HG02840 (cell line): ENCODE data around the gene SYT8.
"Not testable (repeated sequence)": the region's sequence is repeated elsewhere in the genome, so short reads cannot be mapped to it uniquely, and the experiment has no call there.

ENCODE experiments used
- ATAC-seq: cut with Tn5 transposase; IDR thresholded peaks from one replicate; pipeline ENCODE4 v1.9.1; 2021; ENCODE audit warnings: mild to moderate bottlenecking, moderate library complexity, moderate number of reproducible peaks; ENCODE audit not compliant: unreplicated experiment, low FRiP score

Gene SYT8

DNA sequence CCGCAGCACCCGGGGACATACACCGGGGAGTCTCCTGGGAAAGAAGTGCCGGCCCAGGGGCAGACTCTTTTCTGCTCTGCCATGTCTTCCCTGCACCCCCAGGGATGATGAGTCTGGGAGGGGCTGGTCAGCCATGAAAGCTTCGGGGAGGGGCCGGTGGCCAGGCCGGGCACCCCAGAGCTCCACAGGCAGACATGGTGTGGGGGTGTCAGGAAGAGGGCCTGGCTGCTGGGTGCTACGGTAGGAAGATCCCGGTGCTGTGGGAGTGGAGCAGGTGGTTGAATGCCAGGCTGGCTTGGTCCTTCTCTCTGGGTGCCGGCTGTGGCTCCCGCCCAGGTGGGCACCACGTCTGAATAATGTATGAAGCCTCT lies 35.5 kb downstream of the SYT8 start:
- ATAC-seq = no peak

DNA sequence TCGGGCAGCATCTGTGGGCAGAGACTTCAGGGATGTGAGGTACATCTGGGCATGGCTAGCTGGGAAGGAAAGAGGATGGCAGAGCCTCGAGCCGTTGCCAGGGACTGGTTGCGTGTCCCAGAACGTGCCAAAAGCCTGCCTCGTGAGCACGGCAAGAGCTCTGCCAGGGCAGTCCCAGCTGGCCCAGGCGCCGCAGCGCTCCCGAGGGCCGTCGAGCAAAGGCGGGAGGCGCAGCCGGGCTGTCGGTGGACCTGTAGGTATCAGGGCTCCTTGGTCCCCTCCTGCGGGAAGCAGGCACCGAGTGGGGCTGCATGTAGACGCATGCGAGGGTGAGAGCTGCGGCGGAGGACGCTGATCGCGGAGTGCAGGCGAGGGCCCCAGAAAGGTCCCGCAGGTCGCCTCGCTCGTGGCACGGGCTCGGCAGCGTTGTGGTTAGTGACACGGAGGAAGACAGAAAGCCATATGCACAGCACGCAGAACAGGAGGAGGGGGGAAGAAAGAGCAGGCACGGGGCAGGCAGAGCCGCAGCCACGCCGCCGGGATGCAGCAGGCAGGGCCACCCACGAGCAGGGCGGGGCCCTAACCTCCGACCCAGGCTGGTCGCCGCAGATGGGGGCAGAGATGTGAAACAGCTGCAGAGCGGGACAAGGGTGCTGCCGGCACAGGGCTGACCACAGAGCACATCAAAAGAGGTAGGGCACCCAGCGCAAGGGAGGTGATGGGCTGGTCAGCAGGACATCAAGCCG lies 36.1 kb downstream of the SYT8 start:
- ATAC-seq = no peak

DNA sequence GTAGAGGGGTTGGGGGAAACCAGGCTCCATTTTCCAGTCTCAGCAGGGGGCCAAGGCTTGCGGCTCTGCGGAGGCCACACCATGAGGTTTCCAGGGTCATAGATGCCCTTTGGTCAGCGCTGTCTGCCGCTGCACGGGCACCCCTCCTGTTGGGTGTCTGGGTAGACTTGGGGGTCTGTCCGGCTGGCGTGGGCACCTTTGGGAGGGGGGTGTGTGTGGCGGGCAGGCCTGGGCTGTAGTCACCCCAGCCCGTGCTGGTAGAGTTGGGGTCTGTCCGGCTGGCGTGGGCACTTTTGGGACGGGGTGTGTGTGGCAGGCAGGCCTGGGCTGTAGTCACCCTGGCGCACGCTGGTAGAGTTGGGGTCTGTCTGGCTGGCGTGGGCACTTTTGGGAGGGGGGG lies 36.7 kb downstream of the SYT8 start:
- no peak for ATAC-seq

DNA sequence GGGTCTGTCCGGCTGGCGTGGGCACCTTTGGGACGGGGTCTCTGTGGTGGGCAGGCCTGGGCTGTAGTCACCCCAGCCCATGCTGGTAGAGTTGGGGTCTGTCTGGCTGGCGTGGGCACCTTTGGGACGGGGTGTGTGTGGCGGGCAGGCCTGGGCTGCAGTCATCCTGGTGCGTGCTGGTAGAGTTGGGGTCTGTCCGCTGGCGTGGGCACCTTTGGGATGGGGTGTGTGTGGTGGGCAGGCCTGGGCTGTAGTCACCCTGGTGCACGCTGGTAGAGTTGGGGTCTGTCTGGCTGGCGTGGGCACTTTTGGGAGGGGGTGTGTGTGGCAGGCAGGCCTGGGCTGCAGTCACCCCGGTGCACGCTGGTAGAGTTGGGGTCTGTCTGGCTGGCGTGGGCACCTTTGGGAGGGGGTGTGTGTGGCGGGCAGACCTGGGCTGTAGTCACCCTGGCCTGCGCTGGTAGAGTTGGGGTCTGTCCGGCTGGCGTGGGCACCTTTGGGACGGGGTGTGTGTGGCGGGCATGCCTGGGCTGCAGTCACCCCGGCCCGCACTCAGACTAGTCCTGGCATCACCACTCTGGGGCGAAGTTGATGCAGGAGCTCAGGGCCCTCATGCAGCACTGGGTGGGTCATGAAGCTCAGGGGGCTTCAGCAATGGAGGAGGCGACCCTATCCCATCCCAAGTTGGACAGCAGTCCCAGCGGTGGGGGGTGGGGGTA lies 37.6 kb downstream of the SYT8 start:
- ATAC-seq = no peak

DNA sequence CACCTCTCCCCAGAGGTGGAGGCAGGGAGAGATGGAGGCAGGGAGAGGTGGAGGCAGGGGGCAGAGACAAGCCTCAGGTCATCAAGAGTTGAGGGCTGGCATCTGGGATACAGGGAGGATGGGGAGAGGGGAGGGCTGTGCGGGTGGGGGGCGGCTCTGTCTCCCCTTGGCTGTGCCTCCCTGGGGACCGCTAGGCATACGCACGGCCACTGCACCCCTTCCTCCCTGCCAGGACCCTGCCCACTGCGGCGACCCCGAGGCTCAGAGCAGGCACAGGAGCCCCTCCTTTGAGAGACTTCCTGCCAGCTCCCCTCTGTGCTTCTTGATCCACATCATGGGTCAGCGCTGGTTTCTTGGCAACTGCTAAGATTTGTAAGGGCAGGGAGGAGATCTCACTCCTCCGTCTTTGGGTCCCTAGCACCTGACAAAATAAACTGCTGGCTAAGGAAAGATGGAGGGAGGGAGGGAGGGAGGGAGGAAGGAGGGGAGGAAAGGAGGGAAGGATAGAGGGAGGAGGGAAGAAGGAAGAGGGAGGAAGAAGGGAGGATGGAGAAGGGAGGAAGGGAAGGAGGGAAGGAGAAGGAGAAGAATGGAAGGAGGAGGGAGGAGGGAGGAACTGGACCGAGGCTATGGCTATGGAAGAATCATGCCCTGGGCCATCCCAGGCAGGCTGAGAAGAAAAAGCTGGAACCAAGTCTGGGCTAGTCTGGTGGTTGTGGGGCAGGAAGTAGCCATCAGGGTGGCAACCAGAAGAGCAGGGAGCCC lies 38.4 kb downstream of the SYT8 start:
- ATAC-seq = no peak

DNA sequence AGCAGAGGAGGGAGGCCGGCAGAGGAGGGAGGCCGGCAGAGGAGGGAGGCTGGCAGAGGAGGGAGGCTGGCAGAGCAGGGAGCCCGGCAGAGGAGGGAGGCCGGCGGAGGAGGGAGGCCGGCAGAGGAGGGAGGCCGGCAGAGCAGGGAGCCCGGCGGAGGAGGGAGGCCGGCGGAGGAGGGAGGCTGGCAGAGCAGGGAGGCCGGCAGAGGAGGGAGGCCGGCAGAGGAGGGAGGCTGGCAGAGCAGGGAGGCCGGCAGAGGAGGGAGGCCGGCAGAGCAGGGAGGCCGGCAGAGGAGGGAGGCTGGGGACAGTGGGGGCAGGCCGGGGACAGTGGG lies 39.0 kb downstream of the SYT8 start:
- ATAC-seq = not testable (repeated sequence)

DNA sequence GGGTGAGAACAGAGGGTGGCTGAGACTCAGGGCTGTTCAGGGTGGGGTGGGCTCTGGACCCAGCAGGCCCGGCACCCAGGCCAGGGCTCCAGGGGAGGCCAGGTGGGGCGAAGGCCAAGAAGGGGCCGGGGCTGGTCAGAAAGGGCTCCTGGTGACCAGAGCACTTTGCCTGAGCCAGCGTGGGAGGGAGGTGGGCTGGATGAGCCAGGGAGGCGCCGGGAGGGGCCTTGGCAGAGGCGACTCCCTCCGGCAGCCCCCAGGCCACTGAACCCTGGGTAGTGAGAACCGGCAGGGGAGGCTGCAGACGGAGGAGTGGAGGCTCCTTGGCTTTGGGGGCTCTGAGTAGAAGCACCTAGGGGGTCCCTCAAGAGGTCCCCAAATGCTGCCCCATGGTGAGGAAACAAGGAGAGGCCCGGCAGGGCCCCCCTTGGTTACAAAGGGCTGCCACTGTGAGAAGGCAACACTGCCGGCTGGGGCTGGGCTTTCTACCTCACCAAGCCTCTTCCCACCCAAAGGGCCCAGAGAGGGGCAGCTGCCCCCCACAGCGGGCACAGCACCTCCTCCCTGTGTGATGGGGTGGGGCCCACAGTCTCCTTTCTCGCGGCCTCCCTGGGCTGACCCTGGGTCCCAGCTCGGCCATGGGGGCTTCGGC lies 39.8 kb downstream of the SYT8 start:
- ATAC-seq = not testable (repeated sequence)

DNA sequence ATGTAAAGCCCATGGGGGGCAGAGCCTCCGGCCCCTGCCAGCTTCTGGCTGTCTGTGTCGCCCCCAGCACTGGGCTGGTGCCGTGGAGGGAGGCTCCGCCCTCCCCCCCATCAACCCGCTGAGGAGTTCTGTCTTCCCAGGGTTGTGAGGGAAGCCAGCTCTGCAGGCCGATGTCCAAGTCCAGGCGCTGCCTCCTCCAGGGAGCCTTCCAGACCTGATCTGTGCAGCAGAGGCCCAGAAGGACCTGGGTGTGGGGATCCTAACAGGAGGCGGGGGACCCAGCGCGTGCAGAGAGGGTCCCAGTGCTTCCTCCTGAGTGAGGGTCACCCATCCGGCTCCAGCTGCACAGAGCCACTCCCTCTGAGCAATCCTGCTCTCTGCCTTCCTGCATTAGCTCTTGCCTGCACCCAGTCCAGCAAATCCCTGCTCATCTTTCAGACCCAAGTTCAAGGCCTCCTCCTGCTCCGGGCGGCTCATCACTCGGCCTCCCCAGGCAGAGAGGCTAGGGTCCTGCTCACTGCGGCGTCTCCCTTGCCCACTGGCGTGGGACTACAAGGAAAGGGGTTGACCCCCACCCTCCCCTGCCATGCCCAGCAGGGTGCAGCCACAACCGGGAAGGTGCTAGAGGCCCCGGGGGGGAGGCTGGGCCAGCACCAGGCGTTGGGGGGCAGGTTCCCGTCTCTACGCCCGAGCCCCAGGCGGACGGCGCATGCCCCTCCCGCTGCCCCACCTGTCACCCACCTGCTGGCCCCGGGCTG lies 40.5 kb downstream of the SYT8 start:
- ATAC-seq = no peak

DNA sequence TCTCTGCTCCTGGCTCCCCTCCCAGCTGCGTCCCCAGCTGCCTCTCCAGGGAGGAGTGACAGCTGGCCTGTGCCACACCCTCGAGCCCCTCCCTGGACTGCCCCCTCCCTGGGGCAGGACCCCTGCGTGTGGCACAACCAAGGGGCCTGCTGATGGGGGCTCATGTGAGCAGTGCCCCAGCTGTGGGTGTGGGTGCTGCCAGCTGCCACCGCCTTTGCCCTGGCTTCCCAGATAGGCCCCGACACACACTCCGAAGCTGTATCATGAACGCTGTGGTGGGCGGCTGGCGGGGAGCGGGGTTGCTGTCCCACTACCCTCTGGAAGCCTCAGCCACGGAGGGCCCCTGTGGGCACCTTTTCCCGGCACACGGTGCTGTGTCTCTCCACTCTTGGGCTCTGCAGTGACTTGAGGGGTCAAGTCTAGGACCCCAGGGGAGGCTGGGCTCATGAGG lies 41.1 kb downstream of the SYT8 start:
- ATAC-seq = not testable (repeated sequence)

DNA sequence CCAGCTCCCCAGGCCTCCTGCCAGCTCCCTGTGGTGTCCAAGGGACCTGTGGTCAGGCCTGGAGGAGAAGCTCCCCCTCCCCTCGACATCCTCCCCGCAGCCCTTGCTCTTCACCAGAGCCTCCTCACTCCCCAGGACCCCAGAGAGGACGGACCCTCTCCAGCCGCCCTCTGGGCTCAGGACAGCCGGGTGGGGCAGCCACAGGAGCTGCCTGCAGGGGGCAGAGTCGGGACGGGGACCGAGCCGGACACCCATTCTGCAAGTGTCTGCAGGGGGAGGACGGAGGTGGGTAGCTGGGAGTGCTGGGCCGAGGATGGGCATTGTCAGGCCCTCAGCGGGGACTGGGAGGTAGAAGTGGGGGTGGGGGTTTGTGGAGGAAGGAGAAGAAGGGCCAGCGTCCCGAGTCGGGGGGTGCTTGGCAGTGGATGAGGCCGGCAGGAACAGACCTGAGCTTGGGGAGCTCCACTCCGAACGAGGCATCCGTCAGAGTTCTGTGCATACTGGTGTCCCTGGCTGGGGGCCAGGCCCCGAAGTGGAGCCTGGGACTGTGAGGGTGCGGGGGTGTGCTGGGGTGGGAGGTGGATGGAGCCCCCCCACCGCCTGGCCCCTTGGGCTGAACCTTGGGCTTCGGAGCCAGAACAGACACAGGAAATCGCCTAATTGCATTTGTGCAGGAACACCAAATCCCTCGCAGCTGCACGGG lies 41.7 kb downstream of the SYT8 start:
- no peak for ATAC-seq

DNA sequence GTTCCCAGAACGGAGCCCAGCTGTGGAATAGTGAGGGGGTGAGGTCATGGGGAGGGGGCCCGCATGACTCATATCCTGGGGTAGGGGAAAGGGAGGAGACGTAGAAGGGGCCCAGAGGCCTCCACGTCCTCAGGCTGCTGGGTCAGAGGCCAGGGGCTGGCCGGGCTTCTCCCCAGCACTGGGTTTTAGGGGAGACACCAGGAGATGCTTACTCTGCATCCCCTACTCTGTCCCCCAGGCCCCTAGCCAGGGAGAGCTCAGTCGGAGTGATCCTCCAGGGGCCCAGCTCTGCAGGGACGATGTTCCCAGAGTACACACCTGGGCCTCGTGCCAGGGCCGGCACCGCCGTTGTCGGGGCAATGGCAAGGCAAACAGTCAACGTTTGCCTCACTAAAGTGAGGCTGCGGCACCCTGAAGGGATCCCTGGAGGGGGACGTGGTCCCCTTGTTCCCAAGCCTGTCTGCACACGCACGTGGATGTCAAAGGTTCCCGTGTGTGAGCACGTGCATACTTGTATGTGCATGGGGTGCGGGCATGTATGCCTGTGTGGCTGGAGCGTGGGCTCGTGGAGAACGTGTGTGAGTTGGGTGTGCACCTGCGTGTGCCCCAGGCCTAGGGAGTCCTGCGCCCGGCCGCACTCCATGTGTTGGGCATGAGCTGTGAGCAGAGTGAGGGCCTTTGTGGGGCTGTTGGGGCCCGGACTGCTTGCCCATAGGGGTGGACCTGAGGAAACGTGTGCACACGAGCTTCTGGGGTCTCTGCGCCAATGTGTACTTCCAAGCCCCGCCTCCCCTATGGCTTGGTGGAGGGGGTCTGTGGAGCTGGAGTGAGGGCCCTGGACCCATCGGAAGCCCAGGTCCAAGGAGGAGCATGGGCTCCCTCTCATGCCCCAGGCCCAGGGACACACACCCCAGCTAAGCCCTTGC lies 42.7 kb downstream of the SYT8 start:
- ATAC-seq = no peak

DNA sequence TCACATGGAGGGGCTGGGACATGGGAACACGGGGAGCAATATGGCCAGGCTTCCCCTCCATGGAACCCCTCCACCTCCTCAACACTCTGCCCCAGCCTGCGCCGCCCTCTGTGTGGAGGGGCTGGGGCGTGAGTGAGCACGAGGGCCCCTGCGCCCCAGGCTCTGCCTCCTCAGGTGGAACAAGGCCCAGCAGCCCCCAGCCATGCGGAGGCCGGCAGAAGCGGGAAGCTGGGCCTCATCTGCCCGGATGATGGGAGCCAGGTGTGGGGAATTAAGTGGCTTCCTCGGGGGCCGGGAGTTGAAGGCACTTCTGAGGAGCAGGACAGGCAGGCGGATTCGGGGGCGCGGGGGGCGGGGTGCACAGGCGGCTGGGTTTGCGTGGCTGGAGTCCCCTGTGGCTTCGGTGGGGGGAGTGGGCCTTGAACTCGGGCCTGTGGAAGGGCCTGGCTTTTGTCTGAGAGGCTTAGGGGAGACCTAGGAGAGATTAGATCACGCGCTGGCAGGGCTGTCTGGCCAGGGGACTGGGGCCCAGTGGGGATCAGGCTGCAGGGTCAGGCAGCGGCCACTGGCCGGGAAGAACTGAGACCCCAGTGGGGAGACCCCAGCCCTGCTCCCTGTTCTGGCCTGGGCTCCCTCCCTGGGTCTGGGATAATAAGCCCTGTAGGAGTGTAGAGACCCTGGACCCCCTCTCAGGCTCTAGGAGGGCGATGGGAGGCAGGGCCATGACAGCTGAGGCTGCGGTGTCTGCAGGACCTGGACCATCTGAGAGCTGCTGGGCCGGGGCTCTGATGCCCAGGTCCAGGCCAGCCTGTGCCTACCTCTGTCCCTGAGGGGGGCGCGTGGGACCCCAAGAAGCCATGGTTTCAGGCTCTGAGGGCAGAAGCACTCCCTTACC lies 43.6 kb downstream of the SYT8 start:
- ATAC-seq = no peak

DNA sequence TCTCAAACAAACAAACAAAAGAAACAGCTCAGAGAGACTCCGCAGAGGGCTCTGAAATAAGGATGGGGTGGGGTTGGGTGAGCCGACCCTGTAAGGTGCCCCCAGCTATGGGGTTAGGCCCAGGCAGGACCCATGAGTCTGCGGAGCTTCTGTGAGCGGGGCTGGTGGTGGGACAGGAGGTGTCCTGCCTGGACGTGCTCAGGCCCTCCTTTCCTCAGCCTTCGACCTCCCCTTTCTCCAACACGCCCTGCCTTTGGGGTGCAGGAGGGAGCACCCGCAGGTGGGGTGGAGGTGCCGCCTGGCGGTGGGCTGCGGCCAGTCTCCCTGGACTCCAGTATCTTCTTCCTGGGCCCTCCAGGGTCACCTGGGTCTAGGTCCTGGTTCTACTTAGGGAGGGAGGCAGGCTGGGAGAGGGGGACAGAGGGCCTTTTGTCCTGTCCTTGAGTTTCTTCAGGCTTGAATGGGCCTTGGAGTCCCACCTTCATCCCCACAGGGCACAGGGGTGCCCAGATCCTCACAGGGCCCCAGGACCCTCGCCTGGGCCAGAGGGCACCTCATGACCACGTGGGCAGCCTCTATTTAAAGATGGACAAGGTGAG lies 44.7 kb downstream of the SYT8 start:
- no peak for ATAC-seq

DNA sequence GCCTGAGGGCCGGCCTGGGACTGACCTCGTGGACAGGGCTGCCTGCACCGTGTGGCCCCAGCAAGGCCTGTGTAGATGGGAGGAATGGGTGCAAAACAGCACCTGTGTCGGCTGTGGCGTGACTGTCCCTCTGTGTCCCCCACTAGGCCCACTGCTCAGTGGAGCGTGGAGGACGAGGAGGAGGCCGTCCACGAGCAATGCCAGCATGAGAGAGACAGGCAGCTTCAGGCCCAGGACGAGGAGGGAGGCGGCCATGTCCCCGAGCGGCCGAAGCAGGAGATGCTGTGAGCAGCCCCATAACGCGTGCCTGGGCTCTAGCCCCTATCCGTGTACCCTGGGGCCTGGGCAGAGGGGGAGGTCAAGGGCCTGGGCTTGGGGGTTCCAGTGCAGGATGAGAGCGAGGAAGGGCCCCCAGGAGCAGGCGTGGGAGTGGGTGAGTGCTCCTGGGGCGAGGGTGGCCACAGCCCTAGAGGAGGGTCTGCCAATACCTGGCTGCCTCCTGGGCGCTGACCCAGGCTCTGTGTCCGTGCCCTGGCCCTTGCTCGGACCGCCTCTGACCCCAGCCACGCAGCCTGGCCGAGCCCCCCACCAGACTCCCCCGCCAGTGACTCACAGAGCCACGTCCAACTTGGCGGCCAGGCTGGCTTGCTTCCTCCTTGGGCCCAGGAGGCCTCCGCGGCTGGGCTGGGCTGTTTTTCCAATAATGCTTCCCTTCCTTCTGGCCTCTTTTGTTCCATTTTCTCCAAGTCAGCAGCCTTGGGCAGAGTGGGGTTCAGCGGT lies 45.3 kb downstream of the SYT8 start:
- no peak for ATAC-seq

DNA sequence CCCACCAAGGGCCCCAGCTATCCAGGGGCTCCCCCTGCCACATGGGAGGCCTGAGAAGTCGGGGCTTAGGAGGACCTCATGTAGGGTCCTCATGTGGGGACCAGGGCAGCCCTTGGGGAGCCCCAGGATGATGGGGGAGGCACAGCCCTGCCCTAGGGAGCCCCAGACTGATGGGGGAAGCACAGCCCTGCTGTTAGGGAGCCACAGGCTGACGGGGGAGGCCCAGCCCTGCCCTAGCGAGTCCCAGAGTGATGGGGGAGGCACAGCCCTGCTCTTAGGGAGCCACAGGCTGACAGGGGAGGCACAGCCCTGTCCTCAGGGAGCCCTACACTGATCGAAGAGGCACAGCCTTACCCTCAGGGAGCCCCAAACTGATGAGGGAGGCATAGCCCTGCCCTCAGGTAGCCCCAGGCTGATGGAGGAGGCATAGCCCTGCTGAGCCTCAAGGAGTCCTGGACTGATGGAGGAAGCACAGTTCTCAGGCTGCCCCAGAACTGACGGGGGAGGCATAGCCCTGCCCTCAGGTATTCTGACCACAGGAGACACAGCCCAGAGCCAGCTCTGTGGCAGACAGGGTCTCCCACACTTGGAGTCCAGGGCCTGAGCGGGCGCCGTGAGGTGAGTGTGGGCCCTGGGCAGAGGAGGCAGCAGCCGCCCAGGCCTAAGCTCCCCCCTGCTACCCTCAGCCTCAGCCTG lies 46.1 kb downstream of the SYT8 start:
- no peak for ATAC-seq
